Upper lobe of left lung (tissue), 6 donors: ENCODE measurements around the gene PRCP. TPM values are rescaled to one million over a fixed set of nuclear protein-coding genes. Genes with fewer than 3 reads are reported as not detected.

Experiments used
- ATAC-seq, 2 donors: fragments of 200-7000 bp; cut with Tn5 transposase; one replicate each; pipeline ENCODE4 v1.9.1; 2022; ENCODE audit warnings: mild to moderate bottlenecking in 2 of 2, moderate library complexity in 2 of 2; ENCODE audit not compliant: low FRiP score in 2 of 2
- DNase-seq, 2 donors: peaks; one replicate each; pipeline ENCODE4 v3.0.0-alpha.2; 2019 to 2020
- H3K27ac ChIP-seq, 4 donors: fragments of 200-600 bp; sonication (generic); one replicate each; pipeline ENCODE4 v1.5.1; 2016 to 2019
- H3K27me3 ChIP-seq, 4 donors: fragments of 200-600 bp; sonication (generic); one replicate each; pipeline ENCODE4 v1.5.1; 2017 to 2019
- H3K36me3 ChIP-seq, 4 donors: fragments of 200-600 bp; sonication (generic); one replicate each; pipeline ENCODE4 v1.5.1; 2016 to 2019
- H3K4me1 ChIP-seq, 4 donors: fragments of 200-600 bp; sonication (generic); one replicate each; pipeline ENCODE4 v1.5.1; 2018 to 2019
- H3K4me3 ChIP-seq, 4 donors: fragments of 200-600 bp; sonication (generic); one replicate each; pipeline ENCODE4 v1.5.1; 2017 to 2019; ENCODE audit warnings: mild to moderate bottlenecking in 2 of 4, moderate library complexity in 1 of 4
- H3K9me3 ChIP-seq, 4 donors: fragments of 200-600 bp; sonication (generic); one replicate each; pipeline ENCODE4 v1.5.1; 2018 to 2019
- CTCF ChIP-seq, 6 experiments: fragments of 450-650 bp in 4 of 6; fragments of 200-600 bp in 2 of 6; sonication (generic) in 2 of 6; IDR thresholded peaks; one replicate each; pipeline ENCODE4 v1.5.1; 2016 to 2019; ENCODE audit warnings: antibody characterized with exemption in 6 of 6
- EP300 ChIP-seq, 4 donors: sonication (generic); formaldehyde crosslinking; IDR thresholded peaks; one replicate each; pipeline ENCODE4 v1.5.1; 2017; ENCODE audit warnings: antibody characterized with exemption in 4 of 4, control low read depth in 2 of 4
- POLR2A ChIP-seq, 4 donors: fragments of 450-650 bp; IDR thresholded peaks; one replicate each; pipeline ENCODE4 v1.5.1; 2016 to 2017; ENCODE audit warnings: antibody characterized with exemption in 4 of 4, mild to moderate bottlenecking in 2 of 4
- POLR2AphosphoS5 ChIP-seq, 2 donors: sonication (generic); formaldehyde crosslinking; IDR thresholded peaks; one replicate each; pipeline ENCODE4 v1.5.1; 2017; ENCODE audit warnings: antibody characterized with exemption in 2 of 2
- WGBS, 2 donors: methylation state at CpG; one replicate each; pipeline ENCODE4 v1.1.5; 2017 to 2018; 5-methylcytosine and 5-hydroxymethylcytosine counted together
- total RNA-seq, 6 donors: library from RNA; depleted of rRNA in 4 of 6; stranded (reverse); fragments of >200 nt in 4 of 6; gene quantifications; one replicate each; pipeline versions ENCODE4 v1.1.0 to v1.2.1, GENCODE V29; 2016 to 2021
- donor health status: DM: no; HTN: no; CAD: no; lungs with moderate emphysema.
- donor health status: DM: no; HTN: yes; CAD: no; lungs with severe emphysema.

The PRCP gene
- total RNA-seq, 6 donors from 2014 or later: 11.5 to 84.5 (median 39.1) TPM

- H3K36me3 ChIP-seq: peaks cover 0 to 10% (median 0%) of the 10 kb centered on the region in 4 donors
- ATAC-seq (no peak), DNase-seq (no peak)
- H3K9me3 ChIP-seq: no peaks in the 10 kb centered on the region
- TF ChIP-seq POLR2A (IDR thresholded peaks at IDR 0.05) (no peak), CTCF (IDR thresholded peaks at IDR 0.05) (no peak), EP300 (IDR thresholded peaks at IDR 0.05) (no peak), POLR2AphosphoS5 (IDR thresholded peaks at IDR 0.05) (no peak)
- no peak overlapping the region for H3K4me3 ChIP-seq
- H3K27me3 ChIP-seq: no peaks in the 10 kb centered on the region
- no peak overlapping the region for H3K27ac ChIP-seq
- H3K4me1 ChIP-seq: peaks cover 0 to 4% (median 0%) of the 10 kb centered on the region in 4 donors
Observed at GRCh38 chr11:82854242-82854641, 46.0 kb downstream of the PRCP start.

- H3K27me3 ChIP-seq: no peaks in the 10 kb centered on the region
- no peaks in the 10 kb centered on the region for H3K9me3 ChIP-seq
- H3K4me1 ChIP-seq: no peaks in the 10 kb centered on the region
- H3K36me3 ChIP-seq: peaks cover 0 to 24% (median 0%) of the 10 kb centered on the region in 4 donors
- H3K27ac ChIP-seq: no peak overlapping the region
- DNase-seq: no peak
- TF ChIP-seq EP300 (IDR thresholded peaks at IDR 0.05) (no peak), POLR2AphosphoS5 (IDR thresholded peaks at IDR 0.05) (no peak), CTCF (IDR thresholded peaks at IDR 0.05) (no peak), POLR2A (IDR thresholded peaks at IDR 0.05) (no peak)
- ATAC-seq: no peak
- no peak overlapping the region for H3K4me3 ChIP-seq
Observed at GRCh38 chr11:82848829-82849228, 51.4 kb downstream of the PRCP start.

- Histone ChIP-seq H3K4me1 (no peaks in the 10 kb centered on the region), H3K9me3 (no peaks in the 10 kb centered on the region), H3K4me3 (no peak overlapping the region), H3K27me3 (no peaks in the 10 kb centered on the region), H3K36me3 (peaks cover 0 to 36% (median 2%) of the 10 kb centered on the region in 4 donors), H3K27ac (no peak overlapping the region)
- DNase-seq (no peak), ATAC-seq (no peak)
- 90 to 92% methylated on average over 7 of the region's 7 CpGs for WGBS, 2 donors
- TF ChIP-seq POLR2A (IDR thresholded peaks at IDR 0.05) (no peak), CTCF (IDR thresholded peaks at IDR 0.05) (no peak), EP300 (IDR thresholded peaks at IDR 0.05) (no peak), POLR2AphosphoS5 (IDR thresholded peaks at IDR 0.05) (no peak)
Observed at GRCh38 chr11:82845356-82846353, 54.6 kb downstream of the PRCP start.

GRCh38 chr11:82843057-82843795 lies 57.0 kb downstream of the PRCP start:
- TF ChIP-seq POLR2AphosphoS5 (IDR thresholded peaks at IDR 0.05): no peak
- TF ChIP-seq POLR2A (IDR thresholded peaks at IDR 0.05): no peak
- TF ChIP-seq CTCF (IDR thresholded peaks at IDR 0.05): no peak
- TF ChIP-seq EP300 (IDR thresholded peaks at IDR 0.05): no peak
- WGBS, 2 donors: 78 to 80% methylated on average over 6 of the region's 6 CpGs
- Histone ChIP-seq H3K27me3 (no peaks in the 10 kb centered on the region), H3K9me3 (no peaks in the 10 kb centered on the region), H3K4me3 (no peak overlapping the region), H3K27ac (no peak overlapping the region), H3K4me1 (no peaks in the 10 kb centered on the region), H3K36me3 (peaks cover 0 to 27% (median 2%) of the 10 kb centered on the region in 4 donors)
- DNase-seq: no peak
- ATAC-seq: no peak
